ENCODE data around the gene DIAPH2. TPM values are rescaled to one million over a fixed set of nuclear protein-coding genes. Genes with fewer than 3 reads are reported as not detected.
"Not testable (repeated sequence)": the region's sequence is repeated elsewhere in the genome, so short reads cannot be mapped to it uniquely, and the experiment has no call there.

Gene DIAPH2
- total RNA-seq, 4 donors from 2014 or later: 11.1 to 26.5 (median 18.7) TPM

- H3K36me3 ChIP-seq: no peaks in the 10 kb centered on the region
- H3K27me3 ChIP-seq: no peaks in the 10 kb centered on the region
- H3K4me1 ChIP-seq: no peaks in the 10 kb centered on the region
- no peaks in the 10 kb centered on the region for H3K9me3 ChIP-seq
- H3K4me3 ChIP-seq (replicated peaks in 1 of 3): no peak overlapping the region
- TF ChIP-seq CTCF (IDR thresholded peaks at IDR 0.05) (no peak), POLR2A (IDR thresholded peaks at IDR 0.05) (no peak)
- no peak for DNase-seq
- no peak overlapping the region for H3K27ac ChIP-seq
- intact Hi-C loops (cut with DNase I): no loop called here
These were observed 28.7 kb downstream of the DIAPH2 start for GRCh38 chrX:96713303-96713702.

- DNase-seq; H3K27me3 ChIP-seq; H3K4me1 ChIP-seq; H3K4me3 ChIP-seq (replicated peaks in 1 of 3); H3K9me3 ChIP-seq; intact Hi-C loops (cut with DNase I); H3K27ac ChIP-seq; H3K36me3 ChIP-seq: not testable (repeated sequence)
- WGBS, 2 donors: 94 to 100% methylated on average over 5 to 6 of the region's 6 CpGs
These were observed 29.8 kb downstream of the DIAPH2 start for GRCh38 chrX:96714393-96714792.

GRCh38 chrX:96715481-96715880 lies 30.8 kb downstream of the DIAPH2 start:
- TF ChIP-seq CTCF (IDR thresholded peaks at IDR 0.05): no peak
- TF ChIP-seq POLR2A (IDR thresholded peaks at IDR 0.05): no peak
- H3K27ac ChIP-seq: no peak overlapping the region
- H3K36me3 ChIP-seq: no peaks in the 10 kb centered on the region
- 64 to 69% methylated on average over 3 of the region's 3 CpGs for WGBS, 2 donors
- no peaks in the 10 kb centered on the region for H3K27me3 ChIP-seq
- intact Hi-C loops (cut with DNase I): no loop called here
- no peak overlapping the region for H3K4me3 ChIP-seq (replicated peaks in 1 of 3)
- DNase-seq: no peak
- H3K4me1 ChIP-seq: no peaks in the 10 kb centered on the region
- H3K9me3 ChIP-seq: no peaks in the 10 kb centered on the region

- TF ChIP-seq CTCF (IDR thresholded peaks at IDR 0.05) (no peak), POLR2A (IDR thresholded peaks at IDR 0.05) (no peak)
- Histone ChIP-seq H3K4me3 (replicated peaks in 1 of 3) (no peak overlapping the region), H3K36me3 (no peaks in the 10 kb centered on the region), H3K9me3 (no peaks in the 10 kb centered on the region), H3K27ac (no peak overlapping the region), H3K27me3 (no peaks in the 10 kb centered on the region), H3K4me1 (no peaks in the 10 kb centered on the region)
- 96 to 100% methylated on average over 5 of the region's 5 CpGs for WGBS, 2 donors
- DNase-seq: no peak
- intact Hi-C loops (cut with DNase I): no loop called here
These were observed 34.7 kb downstream of the DIAPH2 start for GRCh38 chrX:96719161-96719875.

- Histone ChIP-seq H3K36me3 (no peaks in the 10 kb centered on the region), H3K4me3 (replicated peaks in 1 of 3) (no peak overlapping the region), H3K27ac (no peak overlapping the region), H3K4me1 (no peaks in the 10 kb centered on the region), H3K9me3 (no peaks in the 10 kb centered on the region), H3K27me3 (no peaks in the 10 kb centered on the region)
- intact Hi-C loops (cut with DNase I): no loop called here
- TF ChIP-seq CTCF (IDR thresholded peaks at IDR 0.05): no peak
- no peak for TF ChIP-seq POLR2A (IDR thresholded peaks at IDR 0.05)
- no peak for DNase-seq
These were observed 36.7 kb downstream of the DIAPH2 start for GRCh38 chrX:96721354-96721753.
